ENCODE measurements around the gene SHH. TPM values are rescaled to one million over a fixed set of nuclear protein-coding genes. Genes with fewer than 3 reads are reported as not detected.
A peak's percentile ranks its signal among the peaks of the same experiment; 100 is the strongest.

SHH gene
- total and polyA plus RNA-seq, 2 of the 13 experiments (the other 11 are each of a cell fraction or from before 2014, with no cell fraction given), result 1.9 to 3.4 TPM

GRCh38 chr7:155807065-155807671, 5.1 kb downstream of the SHH start:
- no peak for ATAC-seq
- ChIA-PET POLR2A (interaction anchor here (1.6 to 2.8 kb wide), 2 partner anchors 154 to 163 kb away, joined by 5 to 23 read pairs; partner anchors contain the start of gene RBM33), CTCF (ENCODE audit: low intra/inter-chr PET ratio, low total read pairs) (interaction anchor here (1.4 kb wide), 1 partner anchor 10 kb away, joined by 4 read pairs; no protein-coding TSS in a partner anchor)
- Histone ChIP-seq H3K79me2 (ENCODE audit: insufficient read depth, low read length) (no peaks in the 10 kb centered on the region), H3K4me1 (ENCODE audit: insufficient read depth, low read length) (peaks cover 38% of the 10 kb centered on the region), H3K4me2 (ENCODE audit: low read depth, low read length) (peak overlapping the region; percentile 94), H3K9ac (ENCODE audit: insufficient read depth, low read depth, low read length) (peak overlapping the region; percentile 90), H3K27me3 (ENCODE audit: control insufficient read depth in 1 of 2, insufficient read depth in 2 of 2, low read length in 2 of 2) (peaks cover 6 to 25% of the 10 kb centered on the region in 2 experiments; a peak in 4 of 5 replicates), H3K27ac (ENCODE audit: extremely low read length, insufficient read depth, low read length) (peak overlapping the region; percentile 92), H3K4me3 (replicated peaks in 1 of 3; ENCODE audit: insufficient read depth in 1 of 3, low read depth in 2 of 3, low read length in 3 of 3) (peak overlapping the region in 2 of 3 experiments; percentile 81 to 90; a peak in 3 of 6 replicates), H3K9me3 (ENCODE audit: low read length) (no peaks in the 10 kb centered on the region), H2AFZ (ENCODE audit: low read length) (no peak overlapping the region), H3K36me3 (replicated peaks in 1 of 2; ENCODE audit: control insufficient read depth in 1 of 2, insufficient read depth in 2 of 2, low read length in 2 of 2) (no peaks in the 10 kb centered on the region), H4K20me1 (ENCODE audit: insufficient read depth, low read length) (no peaks in the 10 kb centered on the region)
- no peak for FAIRE-seq
- no peak for DNase-seq (ENCODE audit: low spot score)
- no TSS peak for BruUV-seq (replicated peaks)
- in situ Hi-C loops (cut with HindIII; ENCODE audit: extremely low pct_ligation_motif_present, low pct_unique_long_range_greater_than_20kb) (loop anchor here (25.0 kb wide), 1 partner anchor 830 kb away; the partner anchor contains the start of gene RNF32), intact Hi-C loops (cut with micrococcal nuclease; ENCODE audit: unreplicated experiment) (no loop called here)
- 64% methylated on average over 18 of the region's 19 CpGs for WGBS (ENCODE audit: low lambda C conversion rate)
- TF ChIP-seq ETV5 (CRISPR knock-in tag; IDR thresholded peaks at IDR 0.05; ENCODE audit: borderline replicate concordance) (peak; percentile 21; the same call in 1 of the 2 replicates), TARDBP (CRISPR knock-in tag; IDR thresholded peaks at IDR 0.05) (no peak), U2AF1 (optimal IDR thresholded peaks at IDR 0.05; ENCODE audit: low read depth, low read length) (peak; percentile 46), SRSF4 (IDR thresholded peaks at IDR 0.05; ENCODE audit: low read depth, low read length, poor library complexity, severe bottlenecking) (no peak), ZNF343 (CRISPR knock-in tag; IDR thresholded peaks at IDR 0.05) (no peak), SAFB2 (CRISPR knock-in tag; IDR thresholded peaks at IDR 0.05; ENCODE audit: borderline replicate concordance, low read depth) (no peak), ATF3 (CRISPR knock-in tag; IDR thresholded peaks at IDR 0.05) (no peak), ZFP37 (CRISPR knock-in tag; IDR thresholded peaks at IDR 0.05; ENCODE audit: borderline replicate concordance) (0 out of 2 replicates have a peak, but pooled peaks have one; percentile 8), FOXP1 (IDR thresholded peaks at IDR 0.05) (no peak), FOXP1 (CRISPR knock-in tag; IDR thresholded peaks at IDR 0.05) (no peak), KIAA2018 (CRISPR knock-in tag; IDR thresholded peaks at IDR 0.05; ENCODE audit: borderline replicate concordance) (no peak), WIZ (CRISPR knock-in tag; IDR thresholded peaks at IDR 0.05) (no peak), ZNF496 (CRISPR knock-in tag; IDR thresholded peaks at IDR 0.05; ENCODE audit: insufficient replicate concordance) (no peak), ZMYM3 (CRISPR knock-in tag; IDR thresholded peaks at IDR 0.05) (no peak), STAG1 (CRISPR knock-in tag; IDR thresholded peaks at IDR 0.05) (no peak), HDAC6 (IDR thresholded peaks at IDR 0.05; ENCODE audit: low read depth, low read length) (no peak)

Data from HepG2 (cell line).